Uterus (tissue), 2 donors: ENCODE results near the gene IL10RA.

Experiments used
- CTCF ChIP-seq, 4 experiments: fragments of 200-600 bp in 2 of 4; fragments of 450-650 bp in 2 of 4; sonication (generic) in 2 of 4; IDR thresholded peaks; one replicate each; pipeline ENCODE4 v1.5.1; 2016 to 2019; ENCODE audit warnings: antibody characterized with exemption in 4 of 4, mild to moderate bottlenecking in 2 of 4, moderate library complexity in 1 of 4
- POLR2A ChIP-seq, 2 donors: fragments of 450-650 bp; IDR thresholded peaks; one replicate each; pipeline ENCODE4 v1.6.1; 2016; ENCODE audit warnings: antibody characterized with exemption in 2 of 2, mild to moderate bottlenecking in 1 of 2, moderate library complexity in 1 of 2

DNA sequence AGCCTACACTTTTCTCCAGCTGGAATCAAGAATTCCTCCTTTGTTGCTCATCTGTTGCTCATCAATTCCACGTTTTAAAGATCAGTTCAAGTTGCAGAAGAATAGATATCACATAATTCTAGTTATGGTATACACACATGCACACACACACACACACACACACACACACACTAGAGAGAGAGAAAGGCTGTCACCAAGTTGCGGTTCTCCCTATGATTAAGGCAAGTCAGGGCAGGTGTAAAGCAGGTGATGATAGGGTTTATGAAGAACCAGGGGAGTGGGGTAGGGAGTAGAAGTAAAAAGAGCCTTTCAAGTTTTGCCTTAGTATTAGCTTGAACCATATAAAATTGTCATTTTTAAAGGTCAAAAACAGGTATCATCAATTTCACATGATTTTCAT is 59.0 kb downstream of the IL10RA start:
- TF ChIP-seq POLR2A (IDR thresholded peaks at IDR 0.05): no peak
- no peak for TF ChIP-seq CTCF (IDR thresholded peaks at IDR 0.05)
